HG02870 (cell line): Measurements from ENCODE around the gene KCNJ2.

Source experiments
- ATAC-seq: cut with Tn5 transposase; IDR thresholded peaks from one replicate; pipeline ENCODE4 v1.9.1; 2021; ENCODE audit warnings: mild to moderate bottlenecking, moderate library complexity; ENCODE audit not compliant: unreplicated experiment

Gene KCNJ2

GRCh38 chr17:70168977-70169708, at the start of gene KCNJ2:
TSS of gene KCNJ2 (plus strand) at chr17:70169532. CDS start at chr17:70175040, 5,508 bp downstream.
- ATAC-seq = peak; percentile 96

- no peak for ATAC-seq
Observed at GRCh38 chr17:70119545-70119944, 49.8 kb upstream of the KCNJ2 start.

- no peak for ATAC-seq
Observed at GRCh38 chr17:70119983-70120382, 49.3 kb upstream of the KCNJ2 start.

- peak; percentile 55 for ATAC-seq
Observed at GRCh38 chr17:70120425-70120824, 48.9 kb upstream of the KCNJ2 start.

GRCh38 chr17:70121126-70121525, 48.2 kb upstream of the KCNJ2 start:
- ATAC-seq = no peak

GRCh38 chr17:70123193-70123592, 46.1 kb upstream of the KCNJ2 start:
- no peak for ATAC-seq

GRCh38 chr17:70124723-70125122, 44.6 kb upstream of the KCNJ2 start:
- no peak for ATAC-seq

GRCh38 chr17:70127221-70127873, 42.0 kb upstream of the KCNJ2 start:
- ATAC-seq = no peak

GRCh38 chr17:70128727-70129238, 40.5 kb upstream of the KCNJ2 start:
- ATAC-seq = no peak

- ATAC-seq = no peak
Observed at GRCh38 chr17:70130289-70130688, 39.0 kb upstream of the KCNJ2 start.

GRCh38 chr17:70132505-70132904, 36.8 kb upstream of the KCNJ2 start:
- no peak for ATAC-seq

GRCh38 chr17:70134042-70134441, 35.3 kb upstream of the KCNJ2 start:
- ATAC-seq = no peak

GRCh38 chr17:70134777-70135176, 34.6 kb upstream of the KCNJ2 start:
- no peak for ATAC-seq

GRCh38 chr17:70136131-70136530, 33.2 kb upstream of the KCNJ2 start:
- no peak for ATAC-seq

- ATAC-seq = peak; percentile 96
Observed at GRCh38 chr17:70137451-70138230, 31.7 kb upstream of the KCNJ2 start.

GRCh38 chr17:70138291-70138865, 31.0 kb upstream of the KCNJ2 start:
- no peak for ATAC-seq

- no peak for ATAC-seq
Observed at GRCh38 chr17:70139449-70139993, 29.8 kb upstream of the KCNJ2 start.

- ATAC-seq = no peak
Observed at GRCh38 chr17:70144260-70144846, 25.0 kb upstream of the KCNJ2 start.

- ATAC-seq = no peak
Observed at GRCh38 chr17:70153210-70153609, 16.1 kb upstream of the KCNJ2 start.

- no peak for ATAC-seq
Observed at GRCh38 chr17:70157151-70157550, 12.2 kb upstream of the KCNJ2 start.
